Body of pancreas (tissue), 4 donors: Measurements from ENCODE around the gene NPY1R. TPM values are rescaled to one million over a fixed set of nuclear protein-coding genes. Genes with fewer than 3 reads are reported as not detected.

Experiments used
- ATAC-seq: fragments of 150-250 bp; one replicate; pipeline ENCODE4 v1.9.1; 2016
- DNase-seq, 4 donors: peaks; one replicate each; pipeline ENCODE4 v3.0.0-alpha.2; 2019
- H3K27ac ChIP-seq, 4 donors: fragments of 200-600 bp; sonication (generic); 1 replicate in 3 of 4; 2 replicates in 1 of 4; pipeline versions ENCODE4 v1.5.1 to v1.6.1; 2016 to 2019; ENCODE audit warnings: mild to moderate bottlenecking in 1 of 4, mixed read lengths in 1 of 4, moderate library complexity in 1 of 4
- H3K27me3 ChIP-seq, 2 donors: fragments of 200-600 bp; sonication (generic); one replicate each; pipeline ENCODE4 v1.6.0; 2016; ENCODE audit warnings: mild to moderate bottlenecking in 1 of 2
- H3K36me3 ChIP-seq, 2 donors: fragments of 200-600 bp; sonication (generic); replicated peaks in 1 of 2; 2 replicates each; pipeline ENCODE4 v1.5.1; 2016; ENCODE audit warnings: low read depth in 2 of 2; ENCODE audit not compliant: insufficient read depth in 1 of 2
- H3K4me1 ChIP-seq: fragments of 200-600 bp; sonication (generic); one replicate; pipeline ENCODE4 v1.6.0; 2016
- H3K4me3 ChIP-seq, 2 donors: fragments of 200-600 bp; sonication (generic); 1 replicate in 1 of 2; 2 replicates in 1 of 2; pipeline ENCODE4 v1.5.1; 2016 to 2019
- H3K9me3 ChIP-seq, 3 donors: fragments of 200-600 bp; sonication (generic); 1 replicate in 2 of 3; 2 replicates in 1 of 3; pipeline ENCODE4 v1.5.1; 2016
- CTCF ChIP-seq, 7 experiments: fragments of 450-650 bp in 4 of 7; fragments of 200-600 bp in 3 of 7; sonication (generic) in 3 of 7; IDR thresholded peaks; one replicate each; pipeline ENCODE4 v1.5.1; 2016 to 2019; ENCODE audit warnings: antibody characterized with exemption in 7 of 7
- POLR2A ChIP-seq, 3 donors: fragments of 450-650 bp; IDR thresholded peaks; one replicate each; pipeline ENCODE4 v1.6.1; 2016; ENCODE audit warnings: antibody characterized with exemption in 3 of 3, mild to moderate bottlenecking in 2 of 3
- WGBS, 2 donors: methylation state at CpG; one replicate each; pipeline ENCODE4 v1.1.5; 2017; 5-methylcytosine and 5-hydroxymethylcytosine counted together
- intact Hi-C: fragments of 100-400 bp; cut with DNase I; formaldehyde crosslinking; loops from one replicate; pipeline ENCODE4 v1.15.1; 2023
- total RNA-seq, 2 donors: library from RNA; depleted of rRNA; stranded (reverse); fragments of >200 nt; gene quantifications; one replicate each; pipeline ENCODE4 v1.1.0, GENCODE V29; 2016

Gene NPY1R
- total RNA-seq, 2 donors from 2014 or later = 4.9 to 14.0 TPM

GRCh38 chr4:163330916-163331628, 1.3 kb downstream of the NPY1R start:
- no peak for DNase-seq

GRCh38 chr4:163317110-163317509, 15.3 kb downstream of the NPY1R start:
- whole genome bisulfite sequencing, 2 donors = 0% methylated on average over 1 of the region's 1 CpG
- intact Hi-C loops = no loop called here
- TF ChIP-seq CTCF (IDR thresholded peaks at IDR 0.05) = no peak
- TF ChIP-seq POLR2A (IDR thresholded peaks at IDR 0.05) = no peak

More at GRCh38 chr4:163330916-163331628, 1.3 kb downstream of the NPY1R start:
- ATAC-seq = no peak
- 25 to 29% methylated on average over 16 of the region's 16 CpGs for WGBS, 2 donors
- H3K4me3 ChIP-seq = peak overlapping the region in 1 of 2 donors; percentile 58
- no peaks in the 10 kb centered on the region for H3K27me3 ChIP-seq
- no peaks in the 10 kb centered on the region for H3K36me3 ChIP-seq
- H3K27ac ChIP-seq = no peak overlapping the region
- intact Hi-C loops = no loop called here
- H3K9me3 ChIP-seq = no peaks in the 10 kb centered on the region
- H3K4me1 ChIP-seq = no peaks in the 10 kb centered on the region
- no peak for TF ChIP-seq POLR2A (IDR thresholded peaks at IDR 0.05)
- TF ChIP-seq CTCF (IDR thresholded peaks at IDR 0.05) = no peak

GRCh38 chr4:163309466-163309865, 22.9 kb downstream of the NPY1R start:
- no peaks in the 10 kb centered on the region for H3K9me3 ChIP-seq
- 47 to 48% methylated on average over 1 of the region's 1 CpG for WGBS, 2 donors
- no peaks in the 10 kb centered on the region for H3K4me1 ChIP-seq
- TF ChIP-seq POLR2A (IDR thresholded peaks at IDR 0.05) (no peak), CTCF (IDR thresholded peaks at IDR 0.05) (no peak)
- H3K27ac ChIP-seq = no peak overlapping the region
- ATAC-seq (no peak), DNase-seq (no peak)
- intact Hi-C loops = no loop called here
- H3K4me3 ChIP-seq = no peak overlapping the region
- no peaks in the 10 kb centered on the region for H3K27me3 ChIP-seq
- H3K36me3 ChIP-seq = no peaks in the 10 kb centered on the region

More at GRCh38 chr4:163317110-163317509, 15.3 kb downstream of the NPY1R start:
- Histone ChIP-seq H3K4me3 (no peak overlapping the region), H3K9me3 (peaks cover 0 to 7% (median 0%) of the 10 kb centered on the region in 3 donors), H3K27ac (no peak overlapping the region), H3K4me1 (no peaks in the 10 kb centered on the region), H3K36me3 (no peaks in the 10 kb centered on the region), H3K27me3 (no peaks in the 10 kb centered on the region)
- ATAC-seq (no peak), DNase-seq (no peak)

- DNase-seq = no peak
- Histone ChIP-seq H3K36me3 (no peaks in the 10 kb centered on the region), H3K9me3 (no peaks in the 10 kb centered on the region), H3K4me1 (no peaks in the 10 kb centered on the region), H3K27ac (no peak overlapping the region), H3K4me3 (no peak overlapping the region), H3K27me3 (no peaks in the 10 kb centered on the region)
- no peak for ATAC-seq
- no peak for TF ChIP-seq POLR2A (IDR thresholded peaks at IDR 0.05)
- TF ChIP-seq CTCF (IDR thresholded peaks at IDR 0.05) = no peak
- 77 to 80% methylated on average over 2 of the region's 2 CpGs for WGBS, 2 donors
- intact Hi-C loops = no loop called here
Observed at GRCh38 chr4:163303069-163303468, 29.3 kb downstream of the NPY1R start.

GRCh38 chr4:163300445-163300844, 32.0 kb downstream of the NPY1R start:
- no peaks in the 10 kb centered on the region for H3K36me3 ChIP-seq
- no peaks in the 10 kb centered on the region for H3K27me3 ChIP-seq
- ATAC-seq (no peak), DNase-seq (no peak)
- no peaks in the 10 kb centered on the region for H3K4me1 ChIP-seq
- TF ChIP-seq POLR2A (IDR thresholded peaks at IDR 0.05) (no peak), CTCF (IDR thresholded peaks at IDR 0.05) (no peak)
- intact Hi-C loops = no loop called here
- no peak overlapping the region for H3K27ac ChIP-seq
- H3K4me3 ChIP-seq = no peak overlapping the region
- 14 to 15% methylated on average over 3 of the region's 3 CpGs for WGBS, 2 donors
- H3K9me3 ChIP-seq = no peaks in the 10 kb centered on the region
